ENCODE data around the gene SH3GL1.

Gene SH3GL1

DNA sequence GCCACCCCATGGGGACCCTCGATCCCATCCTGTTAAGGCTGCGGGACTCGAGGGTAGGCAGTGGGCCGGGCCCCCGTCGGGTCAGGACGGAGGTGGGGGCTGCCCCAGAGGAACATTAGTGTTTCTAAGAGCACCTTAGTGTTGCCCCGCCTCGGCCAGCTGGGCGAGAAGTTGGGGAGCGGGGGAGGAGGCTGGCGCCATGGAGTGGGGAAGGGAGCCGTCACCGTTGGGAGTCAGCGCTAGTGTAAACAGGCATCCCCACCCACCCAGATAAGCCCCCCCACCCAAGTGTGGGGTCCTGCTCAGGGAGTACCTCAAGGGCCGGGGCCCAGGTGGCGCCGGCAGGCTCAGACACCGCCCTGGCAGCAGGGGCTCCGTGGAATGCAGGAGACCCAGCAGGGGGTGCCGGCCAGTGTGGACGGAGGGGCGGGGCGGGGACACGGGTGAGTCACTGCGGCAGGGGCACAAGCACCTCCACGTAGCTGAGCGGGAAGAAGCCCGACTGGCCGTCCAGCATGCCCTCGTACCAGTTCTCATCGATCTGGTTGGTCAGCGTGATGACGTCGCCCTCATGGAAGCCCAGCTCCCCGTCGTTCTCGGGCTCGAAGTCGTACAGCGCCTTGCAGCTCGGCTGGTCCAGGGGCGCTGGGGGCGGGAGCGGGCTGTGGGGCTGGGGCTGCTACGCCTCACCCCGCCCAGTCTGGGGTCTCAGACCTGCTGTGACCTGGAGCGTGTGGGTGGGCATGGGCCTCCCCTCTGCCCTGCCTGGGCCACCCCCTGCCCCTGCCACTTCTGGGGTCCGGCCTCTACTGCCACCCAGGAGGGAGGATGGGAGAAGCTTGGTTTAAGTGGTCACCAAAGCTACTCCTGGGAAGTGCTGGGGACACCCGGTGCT is 38.9 kb downstream of the SH3GL1 start:
- no peaks in the 10 kb centered on the region for H3K79me2 ChIP-seq (ENCODE audit: insufficient read depth, low read depth)
- no peak overlapping the region for H3K4me3 ChIP-seq (IDR thresholded peaks at IDR 0.05; ENCODE audit: insufficient read depth, low read depth, low read length)
- no peaks in the 10 kb centered on the region for H3K36me3 ChIP-seq (ENCODE audit: insufficient read depth)
- no peaks in the 10 kb centered on the region for H3K4me1 ChIP-seq (ENCODE audit: low read depth, poor library complexity, severe bottlenecking)
- H2AFZ ChIP-seq (ENCODE audit: low read depth): no peak overlapping the region
- no peak overlapping the region for H3K9ac ChIP-seq
- no peaks in the 10 kb centered on the region for H4K20me1 ChIP-seq (ENCODE audit: insufficient read depth)
- no peaks in the 10 kb centered on the region for H3K27me3 ChIP-seq (ENCODE audit: insufficient read depth, low read depth)
- H3K27ac ChIP-seq: no peak overlapping the region
- H3K4me2 ChIP-seq: no peak overlapping the region
- TF ChIP-seq, protein P1, sequence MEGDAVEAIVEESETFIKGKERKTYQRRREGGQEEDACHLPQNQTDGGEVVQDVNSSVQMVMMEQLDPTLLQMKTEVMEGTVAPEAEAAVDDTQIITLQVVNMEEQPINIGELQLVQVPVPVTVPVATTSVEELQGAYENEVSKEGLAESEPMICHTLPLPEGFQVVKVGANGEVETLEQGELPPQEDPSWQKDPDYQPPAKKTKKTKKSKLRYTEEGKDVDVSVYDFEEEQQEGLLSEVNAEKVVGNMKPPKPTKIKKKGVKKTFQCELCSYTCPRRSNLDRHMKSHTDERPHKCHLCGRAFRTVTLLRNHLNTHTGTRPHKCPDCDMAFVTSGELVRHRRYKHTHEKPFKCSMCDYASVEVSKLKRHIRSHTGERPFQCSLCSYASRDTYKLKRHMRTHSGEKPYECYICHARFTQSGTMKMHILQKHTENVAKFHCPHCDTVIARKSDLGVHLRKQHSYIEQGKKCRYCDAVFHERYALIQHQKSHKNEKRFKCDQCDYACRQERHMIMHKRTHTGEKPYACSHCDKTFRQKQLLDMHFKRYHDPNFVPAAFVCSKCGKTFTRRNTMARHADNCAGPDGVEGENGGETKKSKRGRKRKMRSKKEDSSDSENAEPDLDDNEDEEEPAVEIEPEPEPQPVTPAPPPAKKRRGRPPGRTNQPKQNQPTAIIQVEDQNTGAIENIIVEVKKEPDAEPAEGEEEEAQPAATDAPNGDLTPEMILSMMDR (conservative IDR thresholded peaks at IDR 0.05; ENCODE audit: low read depth, low read length): no peak

DNA sequence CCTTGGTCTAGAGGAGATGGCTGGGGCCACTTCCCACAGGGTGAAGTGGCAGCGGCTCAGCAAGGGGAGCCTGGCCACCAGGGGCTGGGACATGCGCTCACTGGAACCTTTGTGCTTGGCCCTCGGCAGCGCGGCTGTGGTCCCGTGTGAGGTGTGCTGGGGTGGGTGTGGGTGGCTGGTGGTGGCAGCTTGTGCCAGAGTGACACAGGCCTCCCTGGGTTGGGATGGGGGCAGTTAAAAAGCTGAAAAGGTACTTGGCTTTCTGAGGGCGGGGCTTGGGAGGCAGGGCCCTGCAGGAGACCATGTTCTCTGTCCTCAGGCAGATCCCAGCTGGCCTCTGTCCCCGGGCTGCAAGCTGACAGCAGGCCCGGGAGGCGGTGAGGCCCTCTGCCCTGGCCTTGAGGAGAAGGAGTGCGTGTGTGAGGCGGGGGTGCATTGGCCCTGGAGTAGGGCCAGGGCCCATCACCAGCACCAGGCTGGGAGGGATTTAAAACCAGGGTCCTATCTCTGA is 39.7 kb downstream of the SH3GL1 start:
- H3K4me3 ChIP-seq (IDR thresholded peaks at IDR 0.05; ENCODE audit: insufficient read depth, low read depth, low read length): no peak overlapping the region
- H3K27me3 ChIP-seq (ENCODE audit: insufficient read depth, low read depth): no peaks in the 10 kb centered on the region
- TF ChIP-seq, protein P1 (conservative IDR thresholded peaks at IDR 0.05; ENCODE audit: low read depth, low read length): no peak
- H4K20me1 ChIP-seq (ENCODE audit: insufficient read depth): no peaks in the 10 kb centered on the region
- H3K9ac ChIP-seq: no peak overlapping the region
- H3K27ac ChIP-seq: no peak overlapping the region
- no peaks in the 10 kb centered on the region for H3K36me3 ChIP-seq (ENCODE audit: insufficient read depth)
- H2AFZ ChIP-seq (ENCODE audit: low read depth): no peak overlapping the region
- no peaks in the 10 kb centered on the region for H3K4me1 ChIP-seq (ENCODE audit: low read depth, poor library complexity, severe bottlenecking)
- H3K79me2 ChIP-seq (ENCODE audit: insufficient read depth, low read depth): no peaks in the 10 kb centered on the region
- no peak overlapping the region for H3K4me2 ChIP-seq

DNA sequence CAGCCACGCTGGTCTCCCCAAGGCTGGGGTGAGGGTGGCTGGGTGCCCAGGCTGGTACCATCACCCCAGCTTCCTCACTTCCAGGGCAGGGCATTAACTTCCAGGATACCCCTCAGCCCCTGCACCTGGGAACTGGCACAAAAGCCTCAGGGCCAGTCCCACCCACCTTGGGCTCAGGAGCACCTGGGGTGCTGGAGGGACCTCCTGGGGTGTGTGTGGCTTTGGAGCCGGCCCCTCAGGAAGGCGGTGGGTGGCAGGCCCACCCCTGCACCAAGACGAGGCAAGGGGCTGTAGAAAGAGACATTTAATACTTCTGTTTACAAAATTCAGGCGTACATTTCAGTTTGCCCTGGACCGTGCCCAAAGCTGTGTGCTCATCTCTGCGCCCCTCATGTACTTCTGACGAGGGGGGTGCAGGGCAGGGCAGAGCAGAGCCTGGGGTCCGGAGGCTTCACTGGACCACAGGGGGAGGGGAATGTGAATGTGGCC is 40.2 kb downstream of the SH3GL1 start:
- H3K4me2 ChIP-seq: no peak overlapping the region
- no peak overlapping the region for H3K9ac ChIP-seq
- H3K27me3 ChIP-seq (ENCODE audit: insufficient read depth, low read depth): no peaks in the 10 kb centered on the region
- no peaks in the 10 kb centered on the region for H3K36me3 ChIP-seq (ENCODE audit: insufficient read depth)
- no peaks in the 10 kb centered on the region for H3K4me1 ChIP-seq (ENCODE audit: low read depth, poor library complexity, severe bottlenecking)
- TF ChIP-seq, protein P1 (conservative IDR thresholded peaks at IDR 0.05; ENCODE audit: low read depth, low read length): no peak
- no peaks in the 10 kb centered on the region for H4K20me1 ChIP-seq (ENCODE audit: insufficient read depth)
- no peaks in the 10 kb centered on the region for H3K79me2 ChIP-seq (ENCODE audit: insufficient read depth, low read depth)
- H3K4me3 ChIP-seq (IDR thresholded peaks at IDR 0.05; ENCODE audit: insufficient read depth, low read depth, low read length): no peak overlapping the region
- no peak overlapping the region for H3K27ac ChIP-seq
- H2AFZ ChIP-seq (ENCODE audit: low read depth): no peak overlapping the region

DNA sequence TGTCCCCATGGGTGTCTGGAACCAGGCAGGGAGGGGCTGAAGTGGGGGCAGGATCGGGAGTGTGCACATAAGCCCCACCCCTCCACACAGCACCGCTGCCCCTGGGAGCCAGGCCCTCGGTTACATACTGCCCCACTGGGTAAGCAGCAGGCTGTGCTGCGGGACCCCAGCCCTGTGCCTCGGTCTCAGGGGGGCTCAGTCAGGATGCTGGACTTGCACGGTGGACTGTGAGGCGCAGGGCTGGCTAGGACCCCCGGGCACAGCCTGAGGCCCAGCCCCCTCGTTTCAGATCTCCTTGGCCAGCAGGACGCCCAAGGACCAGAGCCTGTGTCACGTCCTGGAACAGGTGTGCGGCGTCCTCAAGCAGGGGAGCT is 40.7 kb downstream of the SH3GL1 start:
- no peaks in the 10 kb centered on the region for H4K20me1 ChIP-seq (ENCODE audit: insufficient read depth)
- no peaks in the 10 kb centered on the region for H3K27me3 ChIP-seq (ENCODE audit: insufficient read depth, low read depth)
- H3K4me3 ChIP-seq (IDR thresholded peaks at IDR 0.05; ENCODE audit: insufficient read depth, low read depth, low read length): no peak overlapping the region
- no peaks in the 10 kb centered on the region for H3K36me3 ChIP-seq (ENCODE audit: insufficient read depth)
- H3K4me2 ChIP-seq: no peak overlapping the region
- no peaks in the 10 kb centered on the region for H3K4me1 ChIP-seq (ENCODE audit: low read depth, poor library complexity, severe bottlenecking)
- no peak overlapping the region for H3K9ac ChIP-seq
- no peak overlapping the region for H2AFZ ChIP-seq (ENCODE audit: low read depth)
- no peaks in the 10 kb centered on the region for H3K79me2 ChIP-seq (ENCODE audit: insufficient read depth, low read depth)
- TF ChIP-seq, protein P1 (conservative IDR thresholded peaks at IDR 0.05; ENCODE audit: low read depth, low read length): no peak
- H3K27ac ChIP-seq: no peak overlapping the region

Measured in KMS-11 (cell line).